ENCODE measurements around the gene BRD7.

DNA sequence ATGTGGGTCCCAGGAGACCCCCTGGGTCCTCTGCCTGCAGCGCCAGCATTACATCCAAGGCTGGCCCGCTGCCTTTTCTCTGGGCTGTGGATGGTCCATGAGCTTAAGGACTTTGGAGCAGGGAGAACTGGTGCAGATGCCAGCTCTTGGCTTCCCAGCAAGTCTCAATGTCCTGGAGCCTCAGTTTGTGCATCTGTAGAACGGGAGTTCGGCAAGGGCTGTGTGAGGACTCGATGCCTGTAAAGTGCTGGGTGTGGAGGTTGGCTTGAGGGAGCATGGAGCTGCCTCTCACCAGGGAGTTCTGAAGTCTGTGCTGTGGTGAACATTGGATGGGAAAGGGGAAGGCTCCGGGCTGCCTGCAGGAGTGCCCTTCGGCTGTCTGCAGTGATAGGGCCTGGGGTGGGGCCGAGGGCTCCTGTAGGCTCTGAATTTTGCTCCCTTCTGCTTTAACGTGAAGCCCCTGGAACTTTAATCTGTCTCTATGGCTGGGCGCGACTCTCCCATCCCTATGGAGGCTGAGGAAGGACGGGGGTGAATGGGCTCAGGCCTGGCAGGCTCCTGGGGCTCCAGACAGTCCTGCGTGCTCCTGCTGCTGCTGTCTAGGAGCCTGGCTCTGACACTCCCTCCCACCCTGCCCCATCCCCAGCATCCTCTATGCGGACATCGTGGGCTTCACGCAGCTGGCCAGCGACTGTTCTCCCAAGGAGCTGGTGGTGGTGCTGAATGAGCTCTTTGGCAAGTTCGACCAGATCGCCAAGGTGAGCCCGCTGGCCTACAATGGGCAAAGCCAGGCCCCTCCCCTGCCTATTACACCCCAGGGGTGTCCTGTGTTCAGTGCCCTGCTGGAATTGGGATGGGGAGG lies 74.6 kb downstream of the BRD7 start:
- TF ChIP-seq ZNF274 (IDR thresholded peaks at IDR 0.05; ENCODE audit: low read depth, low read length) (no peak), SUZ12 (IDR thresholded peaks at IDR 0.05; ENCODE audit: extremely low read depth, insufficient read depth, insufficient read length) (no peak), YY1 (IDR thresholded peaks at IDR 0.05; ENCODE audit: insufficient read depth, insufficient read length) (no peak)

Measured in NT2/D1 (cell line).